Esophagus muscularis mucosa (tissue), 3 donors: ENCODE data around the gene GNG7.
A peak's percentile ranks its signal among the peaks of the same experiment; 100 is the strongest.

ENCODE experiments used
- POLR2A ChIP-seq: fragments of 450-650 bp; IDR thresholded peaks from one replicate; pipeline ENCODE4 v1.6.1; 2017; ENCODE audit warnings: antibody characterized with exemption, moderate library complexity, mild to moderate bottlenecking, low read depth
- POLR2AphosphoS5 ChIP-seq, 2 donors: sonication (generic); formaldehyde crosslinking; IDR thresholded peaks; one replicate each; pipeline ENCODE4 v1.6.1; 2017; ENCODE audit warnings: antibody characterized with exemption in 2 of 2
- TF ChIP-seq, protein P1 (sequence below), 3 experiments: fragments of 200-600 bp in 2 of 3; fragments of 450-650 bp in 1 of 3; sonication (generic) in 2 of 3; IDR thresholded peaks; one replicate each; pipeline ENCODE4 v1.5.1; 2017 to 2019; ENCODE audit warnings: antibody characterized with exemption in 3 of 3, mild to moderate bottlenecking in 2 of 3, moderate library complexity in 1 of 3

DNA sequence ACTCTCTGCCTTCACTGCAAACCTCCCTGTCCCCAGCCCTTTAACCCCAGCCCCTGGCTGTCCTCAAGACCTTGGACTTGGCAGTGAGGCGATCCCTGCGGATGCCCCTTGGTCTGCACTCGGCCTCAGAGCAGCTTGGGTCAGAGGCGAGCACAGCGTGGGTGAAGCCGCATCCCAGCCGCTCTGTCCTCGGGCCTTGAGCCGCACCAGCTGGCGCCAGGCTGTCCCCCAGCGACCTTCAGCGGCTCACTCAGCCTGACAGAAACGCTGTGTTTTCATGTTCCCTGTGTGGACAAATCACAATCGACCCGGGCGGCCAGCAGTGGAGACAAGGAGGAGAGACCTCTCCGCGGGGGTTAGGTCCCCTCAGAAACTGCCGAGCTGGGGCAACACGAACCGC lies 52.0 kb downstream of the GNG7 start:
- TF ChIP-seq, protein P1, sequence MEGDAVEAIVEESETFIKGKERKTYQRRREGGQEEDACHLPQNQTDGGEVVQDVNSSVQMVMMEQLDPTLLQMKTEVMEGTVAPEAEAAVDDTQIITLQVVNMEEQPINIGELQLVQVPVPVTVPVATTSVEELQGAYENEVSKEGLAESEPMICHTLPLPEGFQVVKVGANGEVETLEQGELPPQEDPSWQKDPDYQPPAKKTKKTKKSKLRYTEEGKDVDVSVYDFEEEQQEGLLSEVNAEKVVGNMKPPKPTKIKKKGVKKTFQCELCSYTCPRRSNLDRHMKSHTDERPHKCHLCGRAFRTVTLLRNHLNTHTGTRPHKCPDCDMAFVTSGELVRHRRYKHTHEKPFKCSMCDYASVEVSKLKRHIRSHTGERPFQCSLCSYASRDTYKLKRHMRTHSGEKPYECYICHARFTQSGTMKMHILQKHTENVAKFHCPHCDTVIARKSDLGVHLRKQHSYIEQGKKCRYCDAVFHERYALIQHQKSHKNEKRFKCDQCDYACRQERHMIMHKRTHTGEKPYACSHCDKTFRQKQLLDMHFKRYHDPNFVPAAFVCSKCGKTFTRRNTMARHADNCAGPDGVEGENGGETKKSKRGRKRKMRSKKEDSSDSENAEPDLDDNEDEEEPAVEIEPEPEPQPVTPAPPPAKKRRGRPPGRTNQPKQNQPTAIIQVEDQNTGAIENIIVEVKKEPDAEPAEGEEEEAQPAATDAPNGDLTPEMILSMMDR (IDR thresholded peaks at IDR 0.05): no peak
- TF ChIP-seq POLR2A: no peak
- TF ChIP-seq POLR2AphosphoS5 (IDR thresholded peaks at IDR 0.05): peak in 1 of 2 donors; percentile 7
